Body of pancreas (tissue), 4 donors: Measurements from ENCODE around the gene ISM1. TPM values are rescaled to one million over a fixed set of nuclear protein-coding genes. Genes with fewer than 3 reads are reported as not detected.

Experiments used
- ATAC-seq: fragments of 150-250 bp; one replicate; pipeline ENCODE4 v1.9.1; 2016
- DNase-seq, 4 donors: peaks; one replicate each; pipeline ENCODE4 v3.0.0-alpha.2; 2019
- H3K27ac ChIP-seq, 4 donors: fragments of 200-600 bp; sonication (generic); 1 replicate in 3 of 4; 2 replicates in 1 of 4; pipeline versions ENCODE4 v1.5.1 to v1.6.1; 2016 to 2019; ENCODE audit warnings: mild to moderate bottlenecking in 1 of 4, mixed read lengths in 1 of 4, moderate library complexity in 1 of 4
- H3K27me3 ChIP-seq, 2 donors: fragments of 200-600 bp; sonication (generic); one replicate each; pipeline ENCODE4 v1.6.0; 2016; ENCODE audit warnings: mild to moderate bottlenecking in 1 of 2
- H3K36me3 ChIP-seq, 2 donors: fragments of 200-600 bp; sonication (generic); replicated peaks in 1 of 2; 2 replicates each; pipeline ENCODE4 v1.5.1; 2016; ENCODE audit warnings: low read depth in 2 of 2; ENCODE audit not compliant: insufficient read depth in 1 of 2
- H3K4me1 ChIP-seq: fragments of 200-600 bp; sonication (generic); one replicate; pipeline ENCODE4 v1.6.0; 2016
- H3K4me3 ChIP-seq, 2 donors: fragments of 200-600 bp; sonication (generic); 1 replicate in 1 of 2; 2 replicates in 1 of 2; pipeline ENCODE4 v1.5.1; 2016 to 2019
- H3K9me3 ChIP-seq, 3 donors: fragments of 200-600 bp; sonication (generic); 1 replicate in 2 of 3; 2 replicates in 1 of 3; pipeline ENCODE4 v1.5.1; 2016
- CTCF ChIP-seq, 7 experiments: fragments of 450-650 bp in 4 of 7; fragments of 200-600 bp in 3 of 7; sonication (generic) in 3 of 7; IDR thresholded peaks; one replicate each; pipeline ENCODE4 v1.5.1; 2016 to 2019; ENCODE audit warnings: antibody characterized with exemption in 7 of 7
- POLR2A ChIP-seq, 3 donors: fragments of 450-650 bp; IDR thresholded peaks; one replicate each; pipeline ENCODE4 v1.6.1; 2016; ENCODE audit warnings: antibody characterized with exemption in 3 of 3, mild to moderate bottlenecking in 2 of 3
- WGBS, 2 donors: methylation state at CpG; one replicate each; pipeline ENCODE4 v1.1.5; 2017; 5-methylcytosine and 5-hydroxymethylcytosine counted together
- intact Hi-C: fragments of 100-400 bp; cut with DNase I; formaldehyde crosslinking; loops from one replicate; pipeline ENCODE4 v1.15.1; 2023
- total RNA-seq, 2 donors: library from RNA; depleted of rRNA; stranded (reverse); fragments of >200 nt; gene quantifications; one replicate each; pipeline ENCODE4 v1.1.0, GENCODE V29; 2016

ISM1 gene
- total RNA-seq, 2 donors from 2014 or later, result 2.6 to 3.1 TPM

- H3K4me3 ChIP-seq, result no peak overlapping the region
- TF ChIP-seq CTCF (IDR thresholded peaks at IDR 0.05), result no peak
- H3K4me1 ChIP-seq, result peaks cover 4% of the 10 kb centered on the region
- H3K36me3 ChIP-seq, result no peaks in the 10 kb centered on the region
- peak overlapping the region in 2 of 4 donors; percentile 46 to 62 for H3K27ac ChIP-seq
- intact Hi-C loops, result no loop called here
- ATAC-seq (peak; percentile 20), DNase-seq (no peak)
- no peaks in the 10 kb centered on the region for H3K9me3 ChIP-seq
- no peaks in the 10 kb centered on the region for H3K27me3 ChIP-seq
- 62 to 76% methylated on average over 6 of the region's 6 CpGs for WGBS, 2 donors
Observed at GRCh38 chr20:13337090-13337784, 116.2 kb downstream of the ISM1 start.

- intact Hi-C loops, result no loop called here
- Histone ChIP-seq H3K36me3 (no peaks in the 10 kb centered on the region), H3K27me3 (no peaks in the 10 kb centered on the region), H3K4me3 (no peak overlapping the region), H3K27ac (no peak overlapping the region), H3K4me1 (no peaks in the 10 kb centered on the region), H3K9me3 (no peaks in the 10 kb centered on the region)
- WGBS, 2 donors, result 80 to 93% methylated on average over 2 of the region's 2 CpGs
- TF ChIP-seq POLR2A (IDR thresholded peaks at IDR 0.05) (no peak), CTCF (IDR thresholded peaks at IDR 0.05) (no peak)
- DNase-seq, result no peak
- no peak for ATAC-seq
Observed at GRCh38 chr20:13338097-13338661, 117.1 kb downstream of the ISM1 start.

- Histone ChIP-seq H3K27ac (no peak overlapping the region), H3K4me1 (no peaks in the 10 kb centered on the region), H3K36me3 (no peaks in the 10 kb centered on the region), H3K27me3 (no peaks in the 10 kb centered on the region), H3K9me3 (no peaks in the 10 kb centered on the region), H3K4me3 (no peak overlapping the region)
- TF ChIP-seq POLR2A (IDR thresholded peaks at IDR 0.05), result no peak
- no peak for TF ChIP-seq CTCF (IDR thresholded peaks at IDR 0.05)
- intact Hi-C loops, result no loop called here
- ATAC-seq, result no peak
- no peak for DNase-seq
- 66 to 72% methylated on average over 3 of the region's 3 CpGs for WGBS, 2 donors
Observed at GRCh38 chr20:13338999-13339411, 117.9 kb downstream of the ISM1 start.

GRCh38 chr20:13340088-13340487, 119.0 kb downstream of the ISM1 start:
- no peaks in the 10 kb centered on the region for H3K9me3 ChIP-seq
- no peaks in the 10 kb centered on the region for H3K4me1 ChIP-seq
- ATAC-seq (no peak), DNase-seq (no peak)
- no peaks in the 10 kb centered on the region for H3K27me3 ChIP-seq
- H3K36me3 ChIP-seq, result no peaks in the 10 kb centered on the region
- WGBS, 2 donors, result 72 to 82% methylated on average over 2 of the region's 2 CpGs
- TF ChIP-seq POLR2A (IDR thresholded peaks at IDR 0.05) (no peak), CTCF (IDR thresholded peaks at IDR 0.05) (no peak)
- no peak overlapping the region for H3K27ac ChIP-seq
- H3K4me3 ChIP-seq, result no peak overlapping the region
- intact Hi-C loops, result no loop called here
